NK-92 (cell line): Measurements from ENCODE around the gene SLC49A4.

Experiments
- DNase-seq: peaks from one replicate; lab custom pipeline; 2025; ENCODE audit not compliant: unreplicated experiment; lab: John Stamatoyannopoulos, UW

The SLC49A4 gene

GRCh38 chr3:122898298-122898697, 103.4 kb downstream of the SLC49A4 start:
- no peak for DNase-seq

GRCh38 chr3:122902326-122902725, 107.5 kb downstream of the SLC49A4 start:
- DNase-seq = no peak

GRCh38 chr3:122903171-122903570, 108.3 kb downstream of the SLC49A4 start:
- DNase-seq = no peak

- no peak for DNase-seq
Measured at GRCh38 chr3:122907471-122907870, 112.6 kb downstream of the SLC49A4 start.

- no peak for DNase-seq
Measured at GRCh38 chr3:122908251-122908650, 113.4 kb downstream of the SLC49A4 start.

GRCh38 chr3:122911901-122912300, 117.0 kb downstream of the SLC49A4 start:
- DNase-seq = no peak

- DNase-seq = no peak
Measured at GRCh38 chr3:122912772-122913538, 118.1 kb downstream of the SLC49A4 start.

- DNase-seq = no peak
Measured at GRCh38 chr3:122913539-122914100, 118.8 kb downstream of the SLC49A4 start.

- no peak for DNase-seq
Measured at GRCh38 chr3:122915300-122916055, 120.6 kb downstream of the SLC49A4 start.

GRCh38 chr3:122916084-122916483, 121.2 kb downstream of the SLC49A4 start:
- no peak for DNase-seq

GRCh38 chr3:122916580-122916979, 121.7 kb downstream of the SLC49A4 start:
- no peak for DNase-seq

GRCh38 chr3:122917412-122917811, 122.5 kb downstream of the SLC49A4 start:
- no peak for DNase-seq

GRCh38 chr3:122918576-122919290, 123.9 kb downstream of the SLC49A4 start:
- no peak for DNase-seq

GRCh38 chr3:122919291-122919610, 124.4 kb downstream of the SLC49A4 start:
- DNase-seq = no peak

GRCh38 chr3:122920986-122921385, 126.1 kb downstream of the SLC49A4 start:
- DNase-seq = no peak

- no peak for DNase-seq
Measured at GRCh38 chr3:122921791-122922651, 127.2 kb downstream of the SLC49A4 start.

GRCh38 chr3:122923611-122924010, 128.7 kb downstream of the SLC49A4 start:
- DNase-seq = no peak

GRCh38 chr3:122924056-122924455, 129.2 kb downstream of the SLC49A4 start:
- no peak for DNase-seq

GRCh38 chr3:122925756-122926155, 130.9 kb downstream of the SLC49A4 start:
- DNase-seq = no peak

- no peak for DNase-seq
Measured at GRCh38 chr3:122926322-122926721, 131.5 kb downstream of the SLC49A4 start.

GRCh38 chr3:122926811-122927210, 131.9 kb downstream of the SLC49A4 start:
- no peak for DNase-seq
